Nephron (organoid): ENCODE measurements around the gene EEF2K.

Source experiments
- H3K27ac Mint-ChIP-seq, 3 experiments: 2 replicates each; pipeline ENCODE4 v1.8.0; 2020; ENCODE audit warnings: mixed read lengths in 3 of 3, mild to moderate bottlenecking in 2 of 3, moderate library complexity in 1 of 3
- H3K27me3 Mint-ChIP-seq: 2 replicates; pipeline ENCODE4 v1.8.0; 2021; ENCODE audit warnings: low read depth, mild to moderate bottlenecking, moderate library complexity, mixed read lengths
- H3K36me3 Mint-ChIP-seq: 2 replicates; pipeline ENCODE4 v1.8.0; 2020; ENCODE audit warnings: low read depth, mixed read lengths
- H3K4me1 Mint-ChIP-seq: 2 replicates; pipeline ENCODE4 v1.8.0; 2020; ENCODE audit warnings: mixed read lengths
- H3K4me3 Mint-ChIP-seq, 3 experiments: 2 replicates each; pipeline ENCODE4 v1.8.0; 2020; ENCODE audit warnings: mild to moderate bottlenecking in 3 of 3, mixed read lengths in 3 of 3, moderate library complexity in 2 of 3
- H3K9me3 Mint-ChIP-seq: 2 replicates; pipeline ENCODE4 v1.8.0; 2020; ENCODE audit warnings: mixed read lengths
- TF ChIP-seq, protein P1 (sequence below), 3 experiments: fragments of 200-600 bp; sonication (generic); IDR thresholded peaks; one replicate each; pipeline ENCODE4 v1.5.0; 2021; ENCODE audit warnings: antibody characterized with exemption in 3 of 3; ENCODE audit not compliant: unreplicated experiment in 3 of 3

EEF2K gene

GRCh38 chr16:22325598-22326368, 119.7 kb downstream of the EEF2K start:
- H3K9me3 Mint-ChIP-seq = no peaks in the 10 kb centered on the region
- H3K27ac Mint-ChIP-seq = no peak overlapping the region
- no peaks in the 10 kb centered on the region for H3K4me1 Mint-ChIP-seq
- TF ChIP-seq, protein P1, sequence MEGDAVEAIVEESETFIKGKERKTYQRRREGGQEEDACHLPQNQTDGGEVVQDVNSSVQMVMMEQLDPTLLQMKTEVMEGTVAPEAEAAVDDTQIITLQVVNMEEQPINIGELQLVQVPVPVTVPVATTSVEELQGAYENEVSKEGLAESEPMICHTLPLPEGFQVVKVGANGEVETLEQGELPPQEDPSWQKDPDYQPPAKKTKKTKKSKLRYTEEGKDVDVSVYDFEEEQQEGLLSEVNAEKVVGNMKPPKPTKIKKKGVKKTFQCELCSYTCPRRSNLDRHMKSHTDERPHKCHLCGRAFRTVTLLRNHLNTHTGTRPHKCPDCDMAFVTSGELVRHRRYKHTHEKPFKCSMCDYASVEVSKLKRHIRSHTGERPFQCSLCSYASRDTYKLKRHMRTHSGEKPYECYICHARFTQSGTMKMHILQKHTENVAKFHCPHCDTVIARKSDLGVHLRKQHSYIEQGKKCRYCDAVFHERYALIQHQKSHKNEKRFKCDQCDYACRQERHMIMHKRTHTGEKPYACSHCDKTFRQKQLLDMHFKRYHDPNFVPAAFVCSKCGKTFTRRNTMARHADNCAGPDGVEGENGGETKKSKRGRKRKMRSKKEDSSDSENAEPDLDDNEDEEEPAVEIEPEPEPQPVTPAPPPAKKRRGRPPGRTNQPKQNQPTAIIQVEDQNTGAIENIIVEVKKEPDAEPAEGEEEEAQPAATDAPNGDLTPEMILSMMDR (IDR thresholded peaks at IDR 0.05; ENCODE audit: unreplicated experiment in 3 of 3) = no peak
- H3K27me3 Mint-ChIP-seq = no peaks in the 10 kb centered on the region
- no peak overlapping the region for H3K4me3 Mint-ChIP-seq
- peaks cover 39% of the 10 kb centered on the region for H3K36me3 Mint-ChIP-seq

GRCh38 chr16:22326369-22326652, 120.2 kb downstream of the EEF2K start:
- H3K27me3 Mint-ChIP-seq = no peaks in the 10 kb centered on the region
- peaks cover 37% of the 10 kb centered on the region for H3K36me3 Mint-ChIP-seq
- H3K4me3 Mint-ChIP-seq = no peak overlapping the region
- H3K4me1 Mint-ChIP-seq = no peaks in the 10 kb centered on the region
- no peaks in the 10 kb centered on the region for H3K9me3 Mint-ChIP-seq
- no peak overlapping the region for H3K27ac Mint-ChIP-seq
- TF ChIP-seq, protein P1 (IDR thresholded peaks at IDR 0.05; ENCODE audit: unreplicated experiment in 3 of 3) = no peak

GRCh38 chr16:22326771-22327445, 120.8 kb downstream of the EEF2K start:
- H3K27ac Mint-ChIP-seq = no peak overlapping the region
- no peaks in the 10 kb centered on the region for H3K9me3 Mint-ChIP-seq
- H3K4me3 Mint-ChIP-seq = no peak overlapping the region
- no peaks in the 10 kb centered on the region for H3K4me1 Mint-ChIP-seq
- no peaks in the 10 kb centered on the region for H3K27me3 Mint-ChIP-seq
- H3K36me3 Mint-ChIP-seq = peaks cover 41% of the 10 kb centered on the region
- TF ChIP-seq, protein P1 (IDR thresholded peaks at IDR 0.05; ENCODE audit: unreplicated experiment in 3 of 3) = no peak

DNA sequence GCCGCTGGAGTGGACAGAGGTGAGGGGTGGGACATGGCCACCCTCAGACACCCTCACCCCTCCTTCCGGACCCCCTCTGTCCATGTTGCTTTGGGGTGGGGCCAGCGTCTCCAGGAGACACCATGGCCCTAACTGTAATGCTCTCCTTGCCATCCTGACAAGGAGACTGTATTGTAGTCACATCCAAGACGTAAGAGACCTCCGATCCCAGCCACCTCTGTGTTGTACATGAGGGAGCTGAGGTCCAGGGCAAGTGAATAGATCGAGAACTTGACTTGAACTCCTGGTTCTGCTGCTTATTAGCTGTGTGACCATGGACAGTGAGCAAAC, 121.3 kb downstream of the EEF2K start:
- Mint-ChIP-seq H3K4me1 (no peaks in the 10 kb centered on the region), H3K4me3 (no peak overlapping the region)

DNA sequence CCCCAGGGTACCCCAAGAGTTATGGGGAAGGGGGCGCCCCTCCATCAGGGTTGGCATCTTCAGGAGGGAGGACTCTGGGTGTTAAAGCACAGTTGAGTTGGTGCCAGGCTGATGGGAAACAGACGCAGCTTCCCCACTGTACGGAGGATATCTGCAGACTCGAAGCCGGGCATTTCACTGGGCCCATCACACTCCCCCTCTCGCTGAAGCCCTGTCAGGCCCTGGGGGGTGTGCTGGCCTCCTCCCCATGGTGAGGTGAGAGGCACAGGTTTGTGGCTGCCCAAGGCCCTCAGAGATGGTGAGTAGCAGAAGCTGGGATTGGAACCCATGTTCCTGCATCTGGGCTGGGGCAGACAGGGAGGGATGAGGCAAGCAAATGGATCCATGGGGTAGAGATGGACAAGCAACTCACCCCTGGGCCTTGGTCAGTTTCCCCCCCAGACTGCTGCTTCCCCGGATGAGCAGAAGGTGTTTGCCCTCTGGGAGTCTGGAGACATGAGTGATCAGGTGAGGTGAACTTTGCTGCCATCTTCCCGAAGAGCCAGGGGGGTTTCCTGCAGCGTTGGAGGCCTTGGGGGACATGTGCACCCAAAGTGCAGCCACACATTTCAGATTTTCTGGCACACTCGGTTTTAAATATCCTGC, 122.1 kb downstream of the EEF2K start:
- Mint-ChIP-seq H3K4me1 (no peaks in the 10 kb centered on the region), H3K27ac (no peak overlapping the region), H3K36me3 (peaks cover 50% of the 10 kb centered on the region)

More for the DNA sequence above, 121.3 kb downstream of the EEF2K start:
- no peaks in the 10 kb centered on the region for H3K9me3 Mint-ChIP-seq
- no peaks in the 10 kb centered on the region for H3K27me3 Mint-ChIP-seq
- no peak overlapping the region for H3K27ac Mint-ChIP-seq
- TF ChIP-seq, protein P1 (IDR thresholded peaks at IDR 0.05; ENCODE audit: unreplicated experiment in 3 of 3) = no peak
- peaks cover 46% of the 10 kb centered on the region for H3K36me3 Mint-ChIP-seq

More for the DNA sequence above, 122.1 kb downstream of the EEF2K start:
- Mint-ChIP-seq H3K27me3 (no peaks in the 10 kb centered on the region), H3K9me3 (no peaks in the 10 kb centered on the region), H3K4me3 (no peak overlapping the region)
- TF ChIP-seq, protein P1 (IDR thresholded peaks at IDR 0.05; ENCODE audit: unreplicated experiment in 3 of 3) = no peak
